Glutamatergic neuron (in vitro differentiated cells): Measurements from ENCODE around the gene EHD3. TPM values are rescaled to one million over a fixed set of nuclear protein-coding genes. Genes with fewer than 3 reads are reported as not detected.

Experiments
- DNase-seq: peaks from one replicate; pipeline ENCODE4 v3.0.0; 2022
- H3K27ac Mint-ChIP-seq: one replicate; pipeline ENCODE4 v1.8.0; 2020; ENCODE audit warnings: mild to moderate bottlenecking, mixed read lengths, inconsistent platforms; ENCODE audit not compliant: unreplicated experiment
- H3K27me3 Mint-ChIP-seq: one replicate; pipeline ENCODE4 v1.8.0; 2020; ENCODE audit warnings: mild to moderate bottlenecking, moderate library complexity, mixed read lengths, inconsistent platforms; ENCODE audit not compliant: unreplicated experiment
- H3K36me3 Mint-ChIP-seq: one replicate; pipeline ENCODE4 v1.8.0; 2020; ENCODE audit warnings: mild to moderate bottlenecking, mixed read lengths, inconsistent platforms; ENCODE audit not compliant: unreplicated experiment
- H3K4me1 Mint-ChIP-seq: one replicate; pipeline ENCODE4 v1.8.0; 2020; ENCODE audit warnings: mild to moderate bottlenecking, low read depth, mixed read lengths, inconsistent platforms; ENCODE audit not compliant: unreplicated experiment
- H3K4me3 Mint-ChIP-seq: one replicate; pipeline ENCODE4 v1.8.0; 2020; ENCODE audit warnings: mild to moderate bottlenecking, mixed read lengths, inconsistent platforms; ENCODE audit not compliant: unreplicated experiment
- H3K9me3 Mint-ChIP-seq: one replicate; pipeline ENCODE4 v1.8.0; 2020; ENCODE audit warnings: mild to moderate bottlenecking, moderate library complexity, mixed read lengths, inconsistent platforms; ENCODE audit not compliant: unreplicated experiment
- CTCF ChIP-seq: fragments of 200-600 bp; sonication (generic); IDR thresholded peaks from one replicate; pipeline ENCODE4 v1.5.0; 2021; ENCODE audit not compliant: partially characterized antibody, unreplicated experiment
- total RNA-seq: library from RNA; stranded (reverse); fragmentation: NEBNext Ultra II Directional; extraction: Animal tissue kit (Norgen Biotek cat#: 25700); gene quantifications from one replicate; pipeline ENCODE4 v1.2.1, GENCODE V29; 2021; ENCODE audit not compliant: unreplicated experiment

The EHD3 gene
- total RNA-seq, 1 donor from 2014 or later: 11.5 TPM

DNA sequence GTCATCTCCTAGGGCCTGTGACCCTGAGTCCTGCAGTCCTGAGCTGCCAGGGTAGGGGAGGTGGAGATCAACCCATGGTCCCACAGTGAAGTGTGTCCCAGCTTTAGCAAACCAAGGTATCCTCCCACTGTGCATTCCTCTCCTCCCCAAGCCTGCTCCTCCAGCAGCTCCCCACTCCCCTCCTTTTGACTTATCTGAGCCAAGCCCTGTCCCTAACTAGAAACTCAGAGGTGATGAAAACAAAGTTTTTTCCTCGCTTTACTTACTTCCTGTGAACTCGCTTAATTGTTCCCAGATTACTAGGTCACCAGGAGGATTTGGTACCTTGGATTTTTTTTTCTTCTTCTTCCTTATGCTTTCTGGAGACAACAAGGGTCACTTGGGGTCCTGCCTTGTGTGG lies 80.8 kb downstream of the EHD3 start:
- no peak for DNase-seq
- no peak overlapping the region for H3K4me3 Mint-ChIP-seq
- H3K27me3 Mint-ChIP-seq: peaks cover 6% of the 10 kb centered on the region
- H3K36me3 Mint-ChIP-seq: peaks cover 2% of the 10 kb centered on the region
- no peaks in the 10 kb centered on the region for H3K9me3 Mint-ChIP-seq
- H3K27ac Mint-ChIP-seq: no peak overlapping the region
- H3K4me1 Mint-ChIP-seq: no peaks in the 10 kb centered on the region
- TF ChIP-seq CTCF: no peak

- Mint-ChIP-seq H3K4me1 (no peaks in the 10 kb centered on the region), H3K27me3 (peaks cover 3% of the 10 kb centered on the region), H3K4me3 (no peak overlapping the region), H3K36me3 (no peaks in the 10 kb centered on the region), H3K27ac (no peak overlapping the region), H3K9me3 (no peaks in the 10 kb centered on the region)
- no peak for TF ChIP-seq CTCF
- no peak for DNase-seq
Observed at GRCh38 chr2:31317396-31317795, 83.4 kb downstream of the EHD3 start.

DNA sequence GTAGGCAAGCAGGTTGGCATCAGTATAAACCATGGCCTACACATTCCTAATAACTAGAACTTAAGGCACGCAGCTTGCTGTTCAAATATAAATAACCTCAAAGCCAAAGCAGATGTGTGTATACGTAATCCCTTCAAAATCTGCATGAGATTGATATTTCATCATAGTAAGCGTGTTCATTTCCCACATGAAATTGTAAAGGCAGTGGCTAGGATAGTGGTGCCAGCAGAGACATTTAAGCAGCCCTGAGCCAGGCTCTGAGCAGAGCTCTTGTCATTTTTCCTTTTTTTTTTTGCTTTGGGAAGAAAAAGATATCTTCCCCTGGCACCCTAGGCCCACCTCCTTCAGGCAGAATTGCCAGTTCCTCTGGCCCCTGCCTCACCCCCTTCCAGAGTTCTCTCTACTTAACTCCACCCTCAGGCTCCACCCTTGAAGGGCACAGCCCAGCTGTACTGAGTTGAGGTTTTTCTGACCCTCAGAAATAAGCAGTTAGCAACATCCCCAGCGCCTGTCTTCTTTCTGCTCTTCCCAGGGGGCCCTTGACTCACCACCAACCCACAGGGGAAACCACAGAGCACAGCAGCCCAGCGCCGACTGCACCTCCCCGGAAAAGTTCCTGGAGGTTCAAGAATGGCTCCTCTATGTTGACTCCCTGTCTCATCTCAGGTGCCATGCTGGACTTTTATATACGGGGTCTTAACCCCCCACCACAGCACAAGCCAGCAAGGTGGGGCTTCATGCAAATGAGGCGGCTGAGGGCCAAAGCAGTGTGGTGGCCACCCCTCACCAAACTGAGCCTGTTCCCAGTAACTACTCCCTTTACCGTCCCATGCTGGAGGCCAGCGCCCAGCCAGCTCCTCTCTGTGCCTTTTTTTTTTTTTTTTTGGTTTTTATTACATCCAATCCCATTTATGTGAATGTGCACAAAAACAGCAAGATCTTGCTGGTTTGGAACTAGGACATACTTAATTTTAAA lies 84.7 kb downstream of the EHD3 start:
- Mint-ChIP-seq H3K4me1 (no peaks in the 10 kb centered on the region), H3K9me3 (no peaks in the 10 kb centered on the region), H3K36me3 (no peaks in the 10 kb centered on the region), H3K27ac (no peak overlapping the region), H3K4me3 (no peak overlapping the region), H3K27me3 (peaks cover 3% of the 10 kb centered on the region)
- no peak for TF ChIP-seq CTCF
- no peak for DNase-seq

Other genes with a start within 250 kb of the EHD3 start
- gene GALNT14, start 95.7 kb upstream of the EHD3 start, total RNA-seq: 14.4 TPM
- 0.25 TPM for gene CAPN14, start 16.6 kb upstream of the EHD3 start, total RNA-seq
- gene XDH, start 180.6 kb downstream of the EHD3 start, total RNA-seq: 1.3 TPM